KG1 (cell line): ENCODE data around the gene CPSF4.

Experiments
- DNase-seq: peaks from one replicate; lab custom pipeline; 2025; lab: John Stamatoyannopoulos, UW

Gene CPSF4

GRCh38 chr7:99438573-99439480, at the start of gene CPSF4, which contains the start of gene PTCD1:
Gene CPSF4, plus strand, starts transcription at chr7:99438943. Its CDS starts 140 bp downstream, at chr7:99439083.
Gene PTCD1, minus strand, starts transcription at chr7:99438798. Its CDS starts 3,556 bp downstream, at chr7:99435242.
- DNase-seq = peak; percentile 25

- DNase-seq = no peak
Measured at GRCh38 chr7:99389772-99390171, 49.0 kb upstream of the CPSF4 start.

GRCh38 chr7:99390941-99391602, 47.7 kb upstream of the CPSF4 start:
- DNase-seq = no peak

GRCh38 chr7:99392046-99392445, 46.7 kb upstream of the CPSF4 start:
- DNase-seq = no peak

GRCh38 chr7:99392659-99393354, 45.9 kb upstream of the CPSF4 start:
- DNase-seq = no peak

GRCh38 chr7:99393355-99394187, 45.2 kb upstream of the CPSF4 start:
- no peak for DNase-seq

- no peak for DNase-seq
Measured at GRCh38 chr7:99394188-99394502, 44.6 kb upstream of the CPSF4 start.

- DNase-seq = no peak
Measured at GRCh38 chr7:99395616-99396327, 43.0 kb upstream of the CPSF4 start.

- DNase-seq = no peak
Measured at GRCh38 chr7:99396418-99397296, 42.1 kb upstream of the CPSF4 start.

GRCh38 chr7:99397297-99397983, 41.3 kb upstream of the CPSF4 start:
- DNase-seq = no peak

GRCh38 chr7:99398891-99399445, 39.8 kb upstream of the CPSF4 start:
- DNase-seq = no peak

GRCh38 chr7:99399597-99399996, 39.1 kb upstream of the CPSF4 start:
- no peak for DNase-seq

- no peak for DNase-seq
Measured at GRCh38 chr7:99402854-99403253, 35.9 kb upstream of the CPSF4 start.

- no peak for DNase-seq
Measured at GRCh38 chr7:99403764-99404163, 35.0 kb upstream of the CPSF4 start.

- no peak for DNase-seq
Measured at GRCh38 chr7:99404235-99404976, 34.3 kb upstream of the CPSF4 start.

GRCh38 chr7:99404977-99405320, 33.8 kb upstream of the CPSF4 start:
- DNase-seq = no peak

GRCh38 chr7:99406557-99406956, 32.2 kb upstream of the CPSF4 start:
- DNase-seq = no peak

GRCh38 chr7:99407872-99408378, 30.8 kb upstream of the CPSF4 start:
- no peak for DNase-seq
